ENCODE results near the gene LRP10.
"Not testable (repeated sequence)": the region's sequence is repeated elsewhere in the genome, so short reads cannot be mapped to it uniquely, and the experiment has no call there.

The LRP10 gene, protein sequence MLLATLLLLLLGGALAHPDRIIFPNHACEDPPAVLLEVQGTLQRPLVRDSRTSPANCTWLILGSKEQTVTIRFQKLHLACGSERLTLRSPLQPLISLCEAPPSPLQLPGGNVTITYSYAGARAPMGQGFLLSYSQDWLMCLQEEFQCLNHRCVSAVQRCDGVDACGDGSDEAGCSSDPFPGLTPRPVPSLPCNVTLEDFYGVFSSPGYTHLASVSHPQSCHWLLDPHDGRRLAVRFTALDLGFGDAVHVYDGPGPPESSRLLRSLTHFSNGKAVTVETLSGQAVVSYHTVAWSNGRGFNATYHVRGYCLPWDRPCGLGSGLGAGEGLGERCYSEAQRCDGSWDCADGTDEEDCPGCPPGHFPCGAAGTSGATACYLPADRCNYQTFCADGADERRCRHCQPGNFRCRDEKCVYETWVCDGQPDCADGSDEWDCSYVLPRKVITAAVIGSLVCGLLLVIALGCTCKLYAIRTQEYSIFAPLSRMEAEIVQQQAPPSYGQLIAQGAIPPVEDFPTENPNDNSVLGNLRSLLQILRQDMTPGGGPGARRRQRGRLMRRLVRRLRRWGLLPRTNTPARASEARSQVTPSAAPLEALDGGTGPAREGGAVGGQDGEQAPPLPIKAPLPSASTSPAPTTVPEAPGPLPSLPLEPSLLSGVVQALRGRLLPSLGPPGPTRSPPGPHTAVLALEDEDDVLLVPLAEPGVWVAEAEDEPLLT

DNA sequence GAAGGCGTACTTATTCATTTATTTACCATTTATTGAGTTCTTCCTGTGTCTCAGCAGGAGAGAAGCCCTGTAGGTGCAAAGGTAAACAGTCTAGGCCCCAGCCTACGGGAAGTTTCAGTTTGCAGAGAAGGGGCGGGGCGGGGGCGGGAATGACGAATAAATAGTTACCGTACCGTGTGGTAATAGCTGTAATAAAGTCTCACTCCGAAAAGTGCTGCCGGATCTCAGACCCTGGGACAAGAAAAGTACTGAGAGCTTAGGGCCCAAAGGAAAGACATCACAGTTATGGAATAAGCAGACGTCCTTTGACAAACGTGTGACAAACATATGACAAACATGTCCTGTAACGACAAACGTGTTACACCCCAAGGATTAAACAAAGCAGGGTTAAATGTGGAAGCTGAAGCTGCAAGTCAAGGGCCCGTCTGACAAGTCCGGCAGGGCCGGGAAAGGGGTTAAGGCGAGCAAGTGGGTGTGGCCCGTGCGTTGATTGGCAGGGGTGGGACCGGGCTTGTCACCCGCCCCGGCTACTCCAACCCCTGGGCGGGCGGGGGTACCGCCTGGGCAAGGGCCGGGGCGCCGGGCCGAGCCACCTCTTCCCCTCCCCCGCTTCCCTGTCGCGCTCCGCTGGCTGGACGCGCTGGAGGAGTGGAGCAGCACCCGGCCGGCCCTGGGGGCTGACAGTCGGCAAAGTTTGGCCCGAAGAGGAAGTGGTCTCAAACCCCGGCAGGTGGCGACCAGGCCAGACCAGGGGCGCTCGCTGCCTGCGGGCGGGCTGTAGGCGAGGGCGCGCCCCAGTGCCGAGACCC lies at the start of gene LRP10:
LRP10 (plus strand) TSS at position 517 of the 809 bp plus-strand sequence. CDS start 564 bp downstream, outside the sequence.
- Histone ChIP-seq H3K9me3 (ENCODE audit: control insufficient read depth, insufficient read depth, low read length) (no peaks in the 10 kb centered on the region), H3K9ac (ENCODE audit: low read depth, low read length) (peak within 1 kb of the TSS; percentile 81), H3K4me1 (ENCODE audit: insufficient read depth, low read length) (no peaks in the 10 kb centered on the region), H3K36me3 (ENCODE audit: insufficient read depth, low read length) (no peaks in the 10 kb centered on the region; the same call in 1 of the 2 replicates)

DNA sequence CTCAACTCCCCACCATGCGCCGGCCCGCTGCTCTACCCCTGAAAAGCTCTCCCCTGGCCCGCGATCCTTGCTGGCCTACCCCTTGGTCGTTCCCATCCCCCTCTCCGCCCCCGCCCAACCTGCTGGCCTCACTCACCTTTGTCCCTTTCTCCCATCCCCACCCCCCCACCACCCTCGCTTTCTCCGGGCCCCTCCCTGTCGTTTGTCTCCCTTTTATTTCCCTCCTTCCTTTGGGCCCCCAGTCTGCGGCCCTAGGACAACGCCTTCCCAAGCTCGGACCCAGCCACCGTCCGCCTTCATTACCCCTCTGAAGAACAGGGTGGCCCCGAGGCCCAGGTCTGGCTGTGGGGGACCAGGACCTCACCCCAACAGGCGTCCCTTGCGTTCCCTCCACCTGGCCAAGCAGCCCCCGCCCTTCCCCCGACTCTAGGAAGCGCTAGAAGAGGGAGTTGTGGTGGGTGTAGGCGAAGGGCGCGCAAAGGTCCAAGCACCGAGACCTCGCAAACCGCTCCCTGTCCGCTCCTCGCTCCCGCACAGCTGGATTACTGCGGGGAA lies 49.4 kb upstream of the LRP10 start:
- H3K36me3 ChIP-seq (ENCODE audit: insufficient read depth, low read length): no peaks in the 10 kb centered on the region
- no peaks in the 10 kb centered on the region for H3K9me3 ChIP-seq (ENCODE audit: control insufficient read depth, insufficient read depth, low read length)
- H3K9ac ChIP-seq (ENCODE audit: low read depth, low read length): peak overlapping the region; percentile 92
- H3K4me1 ChIP-seq (ENCODE audit: insufficient read depth, low read length): peaks cover 28% of the 10 kb centered on the region

DNA sequence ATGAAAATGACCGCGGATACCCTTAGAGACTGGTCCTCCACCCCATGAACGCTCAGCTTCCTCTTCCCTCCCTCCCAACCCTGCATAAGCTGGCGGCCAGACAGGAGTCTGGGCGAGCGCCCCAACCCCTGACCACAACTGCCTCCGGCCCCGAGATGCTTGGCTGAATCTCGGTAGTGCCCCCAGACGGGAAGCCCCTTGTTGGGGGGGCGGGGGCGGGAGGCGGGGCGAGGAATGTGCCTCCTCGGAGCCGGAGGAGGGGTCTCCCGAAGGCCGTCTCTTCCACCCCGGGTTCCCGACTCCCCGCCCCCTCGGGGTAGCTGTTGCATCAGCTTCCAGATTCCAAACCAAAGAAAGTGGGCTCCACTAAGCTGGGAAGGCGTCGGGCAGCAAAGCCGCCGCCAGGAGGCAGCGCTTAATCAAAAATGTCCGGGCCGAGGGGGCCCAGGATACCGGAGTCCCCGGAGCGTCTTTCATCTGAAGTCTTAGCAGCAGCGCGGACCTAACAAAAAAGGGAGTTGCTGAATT lies 48.9 kb upstream of the LRP10 start:
- Histone ChIP-seq H3K4me1 (ENCODE audit: insufficient read depth, low read length) (peaks cover 32% of the 10 kb centered on the region), H3K9ac (ENCODE audit: low read depth, low read length) (peak overlapping the region; percentile 92), H3K9me3 (ENCODE audit: control insufficient read depth, insufficient read depth, low read length) (no peaks in the 10 kb centered on the region), H3K36me3 (ENCODE audit: insufficient read depth, low read length) (no peaks in the 10 kb centered on the region)

DNA sequence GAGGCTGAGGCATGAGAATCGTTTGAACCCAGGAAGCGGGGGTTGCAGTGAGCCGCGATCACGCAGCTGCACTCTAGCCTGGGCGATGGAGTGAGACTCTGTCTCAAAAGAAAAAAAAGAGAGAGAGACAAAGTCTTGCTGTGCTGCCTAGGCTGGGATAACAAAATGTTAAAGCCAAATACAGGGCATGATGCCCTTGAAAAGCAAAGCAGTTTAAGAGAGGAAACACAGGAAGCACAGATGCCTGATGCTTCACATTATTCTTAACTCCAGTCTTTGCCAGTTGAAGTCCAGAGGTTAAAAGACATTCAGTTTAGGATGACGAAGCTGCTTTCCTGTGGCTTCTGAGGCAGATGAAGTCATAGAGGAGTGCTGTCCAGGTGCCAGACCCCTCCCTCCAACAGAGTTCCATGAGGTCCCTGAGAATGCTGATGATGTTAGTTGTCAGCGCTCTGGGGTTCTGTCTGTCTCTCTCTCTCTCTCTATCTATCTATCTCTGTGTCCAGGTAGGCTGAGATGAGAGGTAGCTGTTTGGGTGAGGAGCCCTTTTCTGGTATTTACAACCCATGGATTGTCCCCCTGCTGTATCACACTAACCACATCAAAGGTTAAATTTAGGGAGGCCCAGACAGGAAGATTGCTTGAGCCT lies 46.7 kb upstream of the LRP10 start:
- Histone ChIP-seq H3K4me1 (ENCODE audit: insufficient read depth, low read length) (peaks cover 23% of the 10 kb centered on the region), H3K9me3 (ENCODE audit: control insufficient read depth, insufficient read depth, low read length) (no peaks in the 10 kb centered on the region), H3K9ac (ENCODE audit: low read depth, low read length) (no peak overlapping the region), H3K36me3 (ENCODE audit: insufficient read depth, low read length) (no peaks in the 10 kb centered on the region)

DNA sequence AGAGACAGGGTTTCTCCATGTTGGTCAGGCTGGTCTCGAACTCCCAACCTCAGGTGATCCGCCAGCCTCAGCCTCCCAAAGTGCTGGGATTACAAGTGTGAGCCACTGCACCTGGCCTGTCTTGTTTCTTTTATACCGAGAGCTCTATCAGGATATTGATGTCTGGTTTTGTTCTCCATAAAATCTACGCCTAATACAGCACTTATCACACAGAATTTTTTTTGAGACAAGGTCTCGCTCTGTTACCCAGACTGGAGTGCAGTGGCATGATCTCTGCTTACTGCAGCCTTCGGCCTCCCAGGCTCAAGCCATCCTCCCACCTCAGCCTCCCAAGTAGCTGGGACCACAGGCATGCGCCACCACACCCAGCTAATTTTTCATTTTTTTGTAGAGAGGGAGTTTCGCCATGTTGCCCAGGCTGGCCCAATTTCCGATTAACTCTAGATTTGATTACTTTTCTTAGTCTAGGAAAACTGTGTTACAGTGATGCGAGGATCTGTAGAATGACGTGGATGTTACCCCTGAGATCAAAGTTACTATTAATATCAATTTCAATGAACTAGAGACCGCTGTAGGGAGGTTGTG lies 42.4 kb upstream of the LRP10 start:
- Histone ChIP-seq H3K9ac (ENCODE audit: low read depth, low read length) (peak overlapping the region; percentile 91), H3K4me1 (ENCODE audit: insufficient read depth, low read length) (peaks cover 12% of the 10 kb centered on the region)
- not testable (repeated sequence) for H3K9me3 ChIP-seq (ENCODE audit: control insufficient read depth, insufficient read depth, low read length); H3K36me3 ChIP-seq (ENCODE audit: insufficient read depth, low read length)

DNA sequence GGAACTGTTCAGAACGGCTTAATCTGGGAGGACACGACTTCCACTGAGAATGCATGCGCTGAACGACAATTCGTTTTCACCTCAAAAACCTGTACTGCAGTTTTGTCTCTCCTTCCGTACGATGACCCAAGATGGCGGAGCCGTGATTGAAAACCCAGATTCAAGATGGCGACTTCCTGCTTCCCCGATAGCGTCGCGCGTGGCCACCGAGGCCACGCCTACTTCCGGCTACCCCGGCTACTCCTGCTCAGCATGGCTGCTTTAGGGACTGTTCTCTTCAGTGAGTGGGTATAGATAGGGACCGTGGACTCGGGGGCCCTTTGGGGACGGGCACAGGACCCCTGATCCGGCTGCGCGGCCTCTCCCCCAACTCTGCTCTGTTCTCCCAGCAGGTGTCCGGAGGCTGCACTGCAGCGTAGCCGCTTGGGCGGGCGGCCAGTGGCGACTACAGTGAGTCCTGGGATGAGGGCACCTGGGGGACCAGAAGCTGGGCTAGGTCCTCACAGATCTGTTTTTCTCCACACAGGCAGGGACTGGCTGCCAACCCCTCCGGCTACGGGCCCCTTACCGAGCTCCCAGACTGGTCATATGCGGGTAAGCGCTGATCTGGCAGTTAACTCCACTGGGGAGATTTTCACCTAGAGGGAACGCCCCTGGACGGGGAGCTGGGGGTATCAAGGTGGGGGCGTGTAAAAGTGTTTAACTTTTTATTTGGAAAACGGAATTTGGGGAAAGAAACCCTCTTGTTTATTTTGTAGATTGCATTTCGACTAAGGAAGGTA lies 41.7 kb upstream of the LRP10 start, which contains the start of gene MRPL52:
MRPL52 (plus strand) TSS at position 227 of the 782 bp plus-strand sequence; CDS start at position 253, 26 bp downstream.
- Histone ChIP-seq H3K9ac (ENCODE audit: low read depth, low read length) (peak within 1 kb of the TSS; percentile 91), H3K36me3 (ENCODE audit: insufficient read depth, low read length) (0 out of 2 replicates have a peak, but pooled peaks cover 6% of the 10 kb centered on the region), H3K4me1 (ENCODE audit: insufficient read depth, low read length) (peaks cover 8% of the 10 kb centered on the region), H3K9me3 (ENCODE audit: control insufficient read depth, insufficient read depth, low read length) (no peaks in the 10 kb centered on the region)

DNA sequence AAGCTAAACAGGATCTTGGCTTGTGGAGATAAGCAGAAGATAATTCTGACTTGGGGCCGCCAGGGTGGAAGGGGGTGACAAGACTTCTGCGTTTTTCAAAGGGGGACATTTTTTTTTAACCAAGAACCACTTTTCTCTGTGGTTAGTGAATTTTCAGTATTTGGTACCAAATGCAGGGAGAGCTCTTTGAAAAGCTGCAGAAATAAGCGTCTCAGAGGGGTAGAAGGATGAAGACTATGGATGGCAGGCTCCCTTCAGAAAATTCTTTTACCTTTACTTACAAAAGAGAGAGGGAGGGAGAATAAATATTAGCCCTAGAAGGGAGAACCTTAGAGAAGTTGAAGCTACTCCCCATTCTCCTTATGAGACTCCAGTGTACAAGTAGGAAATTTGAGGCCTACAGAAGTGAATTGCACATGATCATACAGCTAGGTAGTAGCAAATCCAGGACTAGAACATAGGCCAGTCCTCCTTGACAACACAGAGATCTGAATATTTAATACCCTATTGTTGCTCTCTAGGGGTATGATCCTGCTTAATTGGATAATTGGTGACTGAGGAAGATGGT lies 41.0 kb upstream of the LRP10 start:
- peak overlapping the region; percentile 91 for H3K9ac ChIP-seq (ENCODE audit: low read depth, low read length)
- H3K4me1 ChIP-seq (ENCODE audit: insufficient read depth, low read length): 0 out of 2 replicates have a peak, but pooled peaks cover 5% of the 10 kb centered on the region
- H3K9me3 ChIP-seq (ENCODE audit: control insufficient read depth, insufficient read depth, low read length): no peaks in the 10 kb centered on the region
- H3K36me3 ChIP-seq (ENCODE audit: insufficient read depth, low read length): 0 out of 2 replicates have a peak, but pooled peaks cover 7% of the 10 kb centered on the region

DNA sequence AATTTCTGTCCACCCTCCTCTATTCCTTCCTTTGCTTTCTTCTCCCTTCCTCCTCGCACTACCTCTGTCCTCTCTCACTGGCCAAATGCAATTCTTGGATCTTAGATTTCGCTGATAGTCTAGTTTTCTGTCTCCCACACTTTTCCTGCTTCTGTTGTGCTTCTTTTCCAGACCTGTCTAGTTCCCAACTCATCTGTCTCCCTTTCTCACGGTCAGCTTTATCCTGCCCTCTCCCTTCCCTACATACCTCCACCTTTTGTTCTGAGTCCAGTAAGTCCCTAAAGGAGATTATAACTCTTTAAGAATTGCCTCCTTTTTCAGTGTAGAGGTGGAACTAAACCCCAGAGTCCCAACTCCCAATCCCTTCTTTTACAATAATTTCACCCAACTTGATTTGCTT lies 36.0 kb upstream of the LRP10 start:
- peaks cover 19% of the 10 kb centered on the region for H3K4me1 ChIP-seq (ENCODE audit: insufficient read depth, low read length)
- 0 out of 2 replicates have a peak overlapping the region, but pooled peaks have one; percentile 92 for H3K9ac ChIP-seq (ENCODE audit: low read depth, low read length)
- no peaks in the 10 kb centered on the region for H3K9me3 ChIP-seq (ENCODE audit: control insufficient read depth, insufficient read depth, low read length)
- 0 out of 2 replicates have a peak, but pooled peaks cover 9% of the 10 kb centered on the region for H3K36me3 ChIP-seq (ENCODE audit: insufficient read depth, low read length)

DNA sequence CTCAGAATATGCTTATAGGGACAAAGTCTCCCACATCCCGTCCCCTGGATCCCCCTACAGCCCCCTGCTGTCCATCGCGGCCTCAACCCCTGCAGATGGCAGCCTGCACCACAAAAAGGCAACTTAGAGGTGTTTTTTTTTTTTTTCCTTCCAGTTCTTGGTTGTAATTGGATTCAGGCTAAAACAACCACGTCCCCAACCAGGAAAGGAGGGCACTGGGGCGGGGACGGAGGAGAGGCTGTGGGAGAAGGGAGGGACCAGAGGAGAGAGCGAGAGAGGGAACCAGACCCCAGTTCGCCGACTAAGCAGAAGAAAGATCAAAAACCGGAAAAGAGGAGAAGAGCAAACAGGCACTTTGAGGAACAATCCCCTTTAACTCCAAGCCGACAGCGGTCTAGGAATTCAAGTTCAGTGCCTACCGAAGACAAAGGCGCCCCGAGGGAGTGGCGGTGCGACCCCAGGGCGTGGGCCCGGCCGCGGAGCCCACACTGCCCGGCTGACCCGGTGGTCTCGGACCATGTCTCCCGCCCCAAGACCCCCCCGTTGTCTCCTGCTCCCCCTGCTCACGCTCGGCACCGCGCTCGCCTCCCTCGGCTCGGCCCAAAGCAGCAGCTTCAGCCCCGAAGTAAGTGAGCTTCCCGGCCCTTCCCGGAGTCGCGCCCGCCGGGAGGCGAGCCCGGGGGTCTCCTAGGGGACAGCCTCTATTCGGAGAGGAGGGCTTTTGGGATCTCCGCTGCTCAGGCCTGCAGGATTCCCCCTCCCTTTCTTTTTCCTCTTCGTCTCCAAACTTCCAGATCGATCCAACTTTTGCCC lies 35.0 kb upstream of the LRP10 start, which contains the start of gene MMP14:
MMP14 (plus strand) TSS at position 285 of the 813 bp plus-strand sequence; CDS start at position 518, 233 bp downstream.
- H3K9me3 ChIP-seq (ENCODE audit: control insufficient read depth, insufficient read depth, low read length): no peaks in the 10 kb centered on the region
- peak within 1 kb of the TSS; percentile 92 for H3K9ac ChIP-seq (ENCODE audit: low read depth, low read length)
- 0 out of 2 replicates have a peak, but pooled peaks cover 7% of the 10 kb centered on the region for H3K36me3 ChIP-seq (ENCODE audit: insufficient read depth, low read length)
- peaks cover 19% of the 10 kb centered on the region for H3K4me1 ChIP-seq (ENCODE audit: insufficient read depth, low read length)

DNA sequence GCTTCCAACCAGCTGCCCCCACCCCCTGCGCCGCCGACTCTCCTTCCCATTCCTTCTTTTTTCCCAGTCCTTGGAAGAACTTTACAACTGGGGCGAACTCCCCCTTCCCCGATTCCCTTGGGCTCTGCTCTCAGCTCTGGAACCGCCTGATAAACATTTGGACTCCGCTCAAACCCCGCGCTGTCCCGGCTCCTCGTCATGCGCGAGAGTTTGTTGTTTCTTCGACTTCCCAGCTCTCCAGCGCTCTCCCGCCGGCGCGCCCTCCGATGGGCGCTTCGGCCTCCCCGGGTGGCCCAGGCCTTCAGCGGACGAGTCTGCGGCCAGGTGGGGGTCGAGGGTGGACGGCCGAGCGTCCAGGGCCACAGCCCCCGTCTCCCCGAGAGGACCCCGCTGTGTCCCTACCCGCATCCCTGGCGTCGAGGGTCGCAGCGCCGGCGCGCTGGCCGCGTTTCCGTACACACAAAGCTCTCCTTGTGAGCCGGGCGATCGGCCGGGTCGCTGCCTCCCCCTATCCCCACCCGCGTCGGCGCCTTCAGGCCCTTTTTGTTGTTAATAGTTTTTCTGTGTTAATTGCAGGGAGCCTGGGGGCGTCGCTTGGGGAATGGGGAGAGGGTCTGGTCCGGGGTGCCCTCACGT lies 34.3 kb upstream of the LRP10 start:
- Histone ChIP-seq H3K4me1 (ENCODE audit: insufficient read depth, low read length) (peaks cover 19% of the 10 kb centered on the region), H3K9ac (ENCODE audit: low read depth, low read length) (peak overlapping the region; percentile 92), H3K9me3 (ENCODE audit: control insufficient read depth, insufficient read depth, low read length) (no peaks in the 10 kb centered on the region), H3K36me3 (ENCODE audit: insufficient read depth, low read length) (peaks cover 11% of the 10 kb centered on the region; the same call in 1 of the 2 replicates)

Data from ES-I3 (cell line).